HepG2 (cell line): Measurements from ENCODE around the gene B4GALT2. TPM values are rescaled to one million over a fixed set of nuclear protein-coding genes. Genes with fewer than 3 reads are reported as not detected.

ENCODE experiments used
- BORCS8-MEF2B ChIP-seq: sonication (generic); formaldehyde crosslinking; IDR thresholded peaks from 2 replicates; pipeline ENCODE4 v1.8.0; 2022; ENCODE audit warnings: mild to moderate bottlenecking, missing genetic modification reagents
- GFI1 ChIP-seq: sonication (generic); formaldehyde crosslinking; IDR thresholded peaks from 2 replicates; pipeline ENCODE4 v1.5.0; 2020; ENCODE audit warnings: missing genetic modification reagents, mild to moderate bottlenecking, borderline replicate concordance
- JARID2 ChIP-seq: sonication (generic); formaldehyde crosslinking; IDR thresholded peaks from 2 replicates; pipeline ENCODE4 v1.8.1; 2023; ENCODE audit warnings: missing genetic modification reagents, inconsistent platforms; ENCODE audit not compliant: insufficient replicate concordance
- MEIS1 ChIP-seq: sonication (generic); formaldehyde crosslinking; IDR thresholded peaks from 2 replicates; pipeline ENCODE4 v1.9.0; 2021; ENCODE audit warnings: mild to moderate bottlenecking, missing genetic modification reagents, moderate library complexity, borderline replicate concordance
- NFE2 ChIP-seq: sonication (generic); formaldehyde crosslinking; IDR thresholded peaks from 2 replicates; pipeline ENCODE4 v1.4.0; 2020; ENCODE audit warnings: missing genetic modification reagents
- NR1H2 ChIP-seq: sonication (generic); formaldehyde crosslinking; IDR thresholded peaks from 2 replicates; pipeline ENCODE4 v1.8.1; 2022; ENCODE audit warnings: low read depth, missing genetic modification reagents, borderline replicate concordance
- TRIM22 ChIP-seq: fragments of 450-650 bp; IDR thresholded peaks from 2 replicates; pipeline ENCODE4 v1.6.1; 2017
- ZNF292 ChIP-seq: sonication (generic); formaldehyde crosslinking; IDR thresholded peaks from 2 replicates; pipeline ENCODE4 v1.8.1; 2022; ENCODE audit warnings: mild to moderate bottlenecking, low read depth, missing genetic modification reagents, borderline replicate concordance
- ZNF431 ChIP-seq: sonication (generic); formaldehyde crosslinking; IDR thresholded peaks from 2 replicates; pipeline ENCODE4 v1.9.0; 2022; ENCODE audit warnings: missing genetic modification reagents, low read depth, mild to moderate bottlenecking, borderline replicate concordance
- polyA plus RNA-seq, 8 experiments: library from polyadenylated mRNA; depleted of rRNA in 3 of 8; stranded (reverse) in 7 of 8; unstranded in 1 of 8; fragments of >200 nt; fragmentation: Illumina TruSeq in 4 of 8; extraction: Trizol in 4 of 8; gene quantifications; 2 replicates each; pipeline versions ENCODE4 v1.2.1 to v1.2.3, GENCODE V29; 2011 to 2016; ENCODE audit warnings: low read depth in 4 of 8, missing spikeins in 1 of 8, mixed read lengths in 1 of 8; ENCODE audit not compliant: insufficient read depth in 1 of 8
- total RNA-seq, 5 experiments: library from RNA; depleted of rRNA; stranded (reverse); fragments of >200 nt; fragmentation: Illumina TruSeq; extraction: Trizol; gene quantifications; 2 replicates each; pipeline ENCODE4 v1.2.3, GENCODE V29; 2016; ENCODE audit warnings: low read depth in 1 of 5
- TF ChIP-seq, protein P1 (sequence below): sonication (generic); formaldehyde crosslinking; IDR thresholded peaks from 2 replicates; pipeline ENCODE4 v1.8.1; 2023; ENCODE audit warnings: mild to moderate bottlenecking, missing genetic modification reagents
- TF ChIP-seq, protein P2 (sequence below): sonication (generic); formaldehyde crosslinking; conservative IDR thresholded peaks from 2 replicates; pipeline ENCODE4 v1.8.1; 2023; ENCODE audit warnings: missing genetic modification reagents
- TF ChIP-seq, protein P3 (sequence below): sonication (generic); formaldehyde crosslinking; IDR thresholded peaks from 2 replicates; pipeline ENCODE4 v1.4.0; 2020; ENCODE audit warnings: mild to moderate bottlenecking, missing genetic modification reagents

Gene B4GALT2
- total and polyA plus RNA-seq, 2 of the 13 experiments (the other 11 are each of a cell fraction or from before 2014, with no cell fraction given) = 41.9 to 78.0 TPM

DNA sequence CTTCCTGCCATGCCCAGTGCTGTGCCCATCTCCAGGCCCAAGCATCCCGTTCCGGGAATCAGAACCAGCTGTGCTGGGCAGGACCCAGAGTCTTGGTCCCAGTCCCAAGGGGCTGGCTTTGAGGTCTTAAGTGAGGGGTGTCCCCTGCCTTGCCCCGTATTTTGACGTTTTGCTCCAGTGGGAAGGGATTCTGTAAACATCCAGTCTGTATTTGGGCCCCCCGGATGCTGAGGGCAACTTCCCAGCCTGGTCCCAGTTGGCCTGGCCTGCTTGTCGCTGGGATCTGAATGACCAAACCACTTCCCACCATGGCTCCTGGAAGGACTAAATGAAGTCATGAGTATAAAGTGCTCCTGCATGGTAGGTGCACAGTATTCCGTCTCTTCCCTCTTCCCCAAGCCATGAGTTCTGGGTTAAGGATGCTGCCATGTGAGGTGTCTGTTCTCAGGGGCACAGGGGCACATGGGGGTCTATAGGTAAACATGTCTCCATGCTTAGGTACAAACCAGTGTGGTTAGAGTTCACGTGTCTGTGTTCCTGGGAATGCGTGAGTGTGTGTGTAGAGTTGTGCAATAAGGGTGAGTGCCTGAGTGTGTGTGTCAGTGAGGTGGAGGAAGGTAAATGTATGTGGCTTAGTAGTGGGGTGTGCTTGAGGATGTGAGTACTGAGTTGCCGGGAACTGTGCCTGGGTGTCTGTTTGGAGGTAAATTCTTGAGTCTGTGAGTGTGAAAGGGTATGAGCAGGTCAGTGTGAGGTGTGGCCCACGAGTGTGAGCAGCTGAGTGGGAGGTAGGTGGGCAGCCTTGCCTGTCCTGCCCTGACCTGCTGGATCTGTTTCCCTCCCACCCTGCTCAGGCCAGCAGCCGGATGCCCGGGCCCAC, 1.5 kb downstream of the B4GALT2 start (continued):
- TF ChIP-seq, protein P1, sequence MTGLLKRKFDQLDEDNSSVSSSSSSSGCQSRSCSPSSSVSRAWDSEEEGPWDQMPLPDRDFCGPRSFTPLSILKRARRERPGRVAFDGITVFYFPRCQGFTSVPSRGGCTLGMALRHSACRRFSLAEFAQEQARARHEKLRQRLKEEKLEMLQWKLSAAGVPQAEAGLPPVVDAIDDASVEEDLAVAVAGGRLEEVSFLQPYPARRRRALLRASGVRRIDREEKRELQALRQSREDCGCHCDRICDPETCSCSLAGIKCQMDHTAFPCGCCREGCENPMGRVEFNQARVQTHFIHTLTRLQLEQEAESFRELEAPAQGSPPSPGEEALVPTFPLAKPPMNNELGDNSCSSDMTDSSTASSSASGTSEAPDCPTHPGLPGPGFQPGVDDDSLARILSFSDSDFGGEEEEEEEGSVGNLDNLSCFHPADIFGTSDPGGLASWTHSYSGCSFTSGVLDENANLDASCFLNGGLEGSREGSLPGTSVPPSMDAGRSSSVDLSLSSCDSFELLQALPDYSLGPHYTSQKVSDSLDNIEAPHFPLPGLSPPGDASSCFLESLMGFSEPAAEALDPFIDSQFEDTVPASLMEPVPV = no peak
- TF ChIP-seq NR1H2 = no peak
- TF ChIP-seq ZNF431 (CRISPR knock-in tag) = no peak
- TF ChIP-seq, protein P2, sequence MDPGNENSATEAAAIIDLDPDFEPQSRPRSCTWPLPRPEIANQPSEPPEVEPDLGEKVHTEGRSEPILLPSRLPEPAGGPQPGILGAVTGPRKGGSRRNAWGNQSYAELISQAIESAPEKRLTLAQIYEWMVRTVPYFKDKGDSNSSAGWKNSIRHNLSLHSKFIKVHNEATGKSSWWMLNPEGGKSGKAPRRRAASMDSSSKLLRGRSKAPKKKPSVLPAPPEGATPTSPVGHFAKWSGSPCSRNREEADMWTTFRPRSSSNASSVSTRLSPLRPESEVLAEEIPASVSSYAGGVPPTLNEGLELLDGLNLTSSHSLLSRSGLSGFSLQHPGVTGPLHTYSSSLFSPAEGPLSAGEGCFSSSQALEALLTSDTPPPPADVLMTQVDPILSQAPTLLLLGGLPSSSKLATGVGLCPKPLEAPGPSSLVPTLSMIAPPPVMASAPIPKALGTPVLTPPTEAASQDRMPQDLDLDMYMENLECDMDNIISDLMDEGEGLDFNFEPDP (CRISPR knock-in tag) = no peak
- no peak for TF ChIP-seq JARID2 (CRISPR knock-in tag)
- TF ChIP-seq NFE2 (CRISPR knock-in tag) = no peak
- TF ChIP-seq TRIM22 = no peak
- no peak for TF ChIP-seq MEIS1 (CRISPR knock-in tag)
- no peak for TF ChIP-seq GFI1 (CRISPR knock-in tag)
- TF ChIP-seq BORCS8-MEF2B = no peak
- no peak for TF ChIP-seq ZNF292 (CRISPR knock-in tag)
- TF ChIP-seq, protein P3, sequence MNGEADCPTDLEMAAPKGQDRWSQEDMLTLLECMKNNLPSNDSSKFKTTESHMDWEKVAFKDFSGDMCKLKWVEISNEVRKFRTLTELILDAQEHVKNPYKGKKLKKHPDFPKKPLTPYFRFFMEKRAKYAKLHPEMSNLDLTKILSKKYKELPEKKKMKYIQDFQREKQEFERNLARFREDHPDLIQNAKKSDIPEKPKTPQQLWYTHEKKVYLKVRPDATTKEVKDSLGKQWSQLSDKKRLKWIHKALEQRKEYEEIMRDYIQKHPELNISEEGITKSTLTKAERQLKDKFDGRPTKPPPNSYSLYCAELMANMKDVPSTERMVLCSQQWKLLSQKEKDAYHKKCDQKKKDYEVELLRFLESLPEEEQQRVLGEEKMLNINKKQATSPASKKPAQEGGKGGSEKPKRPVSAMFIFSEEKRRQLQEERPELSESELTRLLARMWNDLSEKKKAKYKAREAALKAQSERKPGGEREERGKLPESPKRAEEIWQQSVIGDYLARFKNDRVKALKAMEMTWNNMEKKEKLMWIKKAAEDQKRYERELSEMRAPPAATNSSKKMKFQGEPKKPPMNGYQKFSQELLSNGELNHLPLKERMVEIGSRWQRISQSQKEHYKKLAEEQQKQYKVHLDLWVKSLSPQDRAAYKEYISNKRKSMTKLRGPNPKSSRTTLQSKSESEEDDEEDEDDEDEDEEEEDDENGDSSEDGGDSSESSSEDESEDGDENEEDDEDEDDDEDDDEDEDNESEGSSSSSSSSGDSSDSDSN (CRISPR knock-in tag) = 0 out of 2 replicates have a peak, but pooled peaks have one; percentile 5
